ENCODE results near the gene TMEM115.

TMEM115 gene

GRCh38 chr3:50358911-50359759, at the start of gene TMEM115:
TMEM115 (minus strand) TSS chr3:50359521; CDS start chr3:50359063, 458 bp downstream.
- peak; percentile 99 for DNase-seq

- DNase-seq, result no peak
Observed at GRCh38 chr3:50408443-50408944, 49.2 kb upstream of the TMEM115 start.

- DNase-seq, result no peak
Observed at GRCh38 chr3:50406487-50406886, 47.2 kb upstream of the TMEM115 start.

- DNase-seq, result peak; percentile 24
Observed at GRCh38 chr3:50405249-50405648, 45.9 kb upstream of the TMEM115 start.

GRCh38 chr3:50401978-50402595, 42.8 kb upstream of the TMEM115 start:
- no peak for DNase-seq

- DNase-seq, result no peak
Observed at GRCh38 chr3:50396502-50396901, 37.2 kb upstream of the TMEM115 start.

GRCh38 chr3:50395070-50395860, 35.9 kb upstream of the TMEM115 start:
- no peak for DNase-seq

- DNase-seq, result no peak
Observed at GRCh38 chr3:50393061-50393460, 33.7 kb upstream of the TMEM115 start.

GRCh38 chr3:50392101-50392715, 32.9 kb upstream of the TMEM115 start:
- no peak for DNase-seq

- no peak for DNase-seq
Observed at GRCh38 chr3:50390508-50391224, 31.3 kb upstream of the TMEM115 start.

- DNase-seq, result no peak
Observed at GRCh38 chr3:50389414-50389767, 30.1 kb upstream of the TMEM115 start.

GRCh38 chr3:50388720-50389413, 29.5 kb upstream of the TMEM115 start:
- DNase-seq, result no peak

- DNase-seq, result no peak
Observed at GRCh38 chr3:50388016-50388719, 28.8 kb upstream of the TMEM115 start.

- DNase-seq, result no peak
Observed at GRCh38 chr3:50385754-50386153, 26.4 kb upstream of the TMEM115 start.

- DNase-seq, result no peak
Observed at GRCh38 chr3:50383750-50384149, 24.4 kb upstream of the TMEM115 start.

- DNase-seq, result no peak
Observed at GRCh38 chr3:50382722-50383121, 23.4 kb upstream of the TMEM115 start.

GRCh38 chr3:50381383-50381782, 22.1 kb upstream of the TMEM115 start:
- no peak for DNase-seq

GRCh38 chr3:50380405-50381085, 21.2 kb upstream of the TMEM115 start:
- DNase-seq, result no peak

- DNase-seq, result no peak
Observed at GRCh38 chr3:50378757-50379156, 19.4 kb upstream of the TMEM115 start.

GRCh38 chr3:50378024-50378423, 18.7 kb upstream of the TMEM115 start:
- DNase-seq, result no peak
